ENCODE data around the gene SBF2.
"Not testable (repeated sequence)": the region's sequence is repeated elsewhere in the genome, so short reads cannot be mapped to it uniquely, and the experiment has no call there.

The SBF2 gene

DNA sequence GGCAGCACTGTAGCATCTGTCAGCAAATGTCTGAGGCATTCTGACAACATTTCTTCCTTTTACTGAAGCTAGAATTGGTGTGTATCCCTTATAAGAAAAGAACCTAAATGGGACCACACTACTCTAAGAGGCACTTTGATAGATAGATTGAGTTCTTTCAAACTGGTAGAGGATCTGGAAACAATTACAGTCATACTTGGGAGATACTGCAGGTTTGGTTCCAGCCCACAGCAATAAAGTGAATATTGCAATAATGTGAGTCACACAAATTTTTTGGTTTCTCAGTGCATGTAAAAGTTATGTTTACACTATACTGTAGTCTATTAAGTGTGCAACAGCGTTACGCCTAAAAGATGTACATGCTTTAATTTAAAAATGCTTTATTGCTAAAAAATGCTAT is 96.9 kb downstream of the SBF2 start:
- DNase-seq (ENCODE audit: low spot score), result no peak

DNA sequence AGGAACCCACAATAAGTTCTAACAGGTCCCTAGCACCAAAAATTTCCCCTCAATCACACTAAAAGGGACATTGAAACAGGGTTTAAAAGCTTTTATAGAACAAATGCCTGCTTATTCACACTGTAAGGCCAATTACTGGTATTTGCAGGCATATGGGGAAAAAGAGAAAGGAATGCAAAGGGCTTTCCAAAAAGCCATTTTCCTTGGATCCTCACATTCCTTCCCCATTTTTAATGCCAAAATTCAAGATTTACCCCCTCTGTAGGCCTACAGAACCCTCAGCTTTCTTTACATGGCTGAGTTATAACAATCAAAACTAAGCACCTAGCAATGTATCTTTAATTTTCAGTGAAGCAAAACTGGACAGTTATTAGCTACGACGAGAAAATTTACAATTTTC is 102.0 kb downstream of the SBF2 start:
- no peak for DNase-seq (ENCODE audit: low spot score)

DNA sequence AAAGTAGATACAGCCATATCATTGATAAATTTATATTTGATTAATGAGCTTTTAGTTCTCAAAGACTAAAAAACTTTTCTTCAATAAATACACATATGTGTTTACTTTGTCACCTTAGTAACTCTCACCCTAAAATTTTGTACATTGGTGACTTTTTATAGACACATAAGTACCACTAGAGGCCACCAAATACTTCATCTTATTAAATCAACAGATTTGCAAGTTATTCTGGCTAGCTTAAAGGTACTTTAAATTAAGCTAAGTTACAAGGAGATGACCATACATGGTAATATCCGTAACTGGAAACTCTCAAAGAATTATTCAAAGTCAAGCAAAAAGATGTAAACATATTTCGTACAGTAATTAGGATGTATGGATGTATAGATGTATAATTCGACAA is 112.2 kb downstream of the SBF2 start:
- DNase-seq (ENCODE audit: low spot score), result peak; percentile 2

DNA sequence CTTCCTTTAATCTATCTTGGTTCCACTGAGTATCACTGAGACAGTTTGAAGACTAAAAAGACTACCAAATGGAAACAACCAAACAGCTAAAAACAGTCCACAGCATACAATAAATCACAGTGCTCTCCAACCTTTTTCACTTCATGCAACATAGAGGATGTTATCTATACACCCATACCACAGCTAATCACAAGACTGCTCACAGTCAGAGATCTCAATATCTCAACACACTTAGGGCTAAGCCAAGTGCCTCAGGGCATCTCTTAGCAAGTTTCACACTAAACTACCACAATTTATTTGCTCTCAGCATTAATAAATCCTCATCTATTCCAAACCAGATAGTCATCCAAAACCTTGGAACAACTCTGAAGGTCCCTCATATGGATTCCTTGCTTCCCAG is 129.4 kb downstream of the SBF2 start:
- no peak for DNase-seq (ENCODE audit: low spot score)

DNA sequence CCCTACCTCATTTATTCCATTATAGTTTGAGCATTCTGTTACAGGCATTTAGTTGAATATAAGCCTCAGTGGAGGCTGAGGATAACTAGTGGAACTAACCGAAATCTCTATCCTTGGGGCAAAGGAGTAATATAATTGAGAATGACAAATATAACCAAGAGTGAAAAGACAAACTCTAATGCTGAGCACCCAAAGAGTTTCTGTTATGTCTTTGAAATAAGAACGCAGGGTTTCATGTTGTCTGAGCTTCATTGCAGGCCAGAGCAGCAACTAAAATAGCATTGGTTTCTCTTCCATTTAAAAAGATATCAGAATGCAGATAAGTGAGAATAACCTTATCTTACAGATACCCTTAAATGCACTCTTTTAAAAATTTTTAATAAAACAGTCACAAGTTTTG is 131.8 kb downstream of the SBF2 start:
- no peak for DNase-seq (ENCODE audit: low spot score)

DNA sequence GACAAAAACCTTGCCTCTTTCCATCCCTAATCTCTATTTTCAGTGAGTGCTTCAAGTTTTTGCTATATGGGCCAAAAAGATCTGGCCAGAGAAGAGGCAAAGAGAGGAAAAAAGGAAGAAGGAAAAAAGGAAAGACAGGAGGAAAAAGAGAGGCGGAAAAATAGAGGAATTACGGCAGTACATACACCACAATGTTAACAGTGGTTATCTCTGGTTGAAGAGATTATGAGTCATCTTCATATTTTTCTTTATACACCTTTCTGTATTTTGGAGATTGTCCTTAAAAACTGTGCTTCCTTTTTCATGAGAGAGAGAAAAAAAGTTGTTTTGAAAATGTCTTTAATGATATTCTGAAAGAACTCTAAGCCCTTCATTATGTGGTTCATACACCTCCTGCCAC is 133.7 kb downstream of the SBF2 start:
- DNase-seq (ENCODE audit: low spot score), result no peak

DNA sequence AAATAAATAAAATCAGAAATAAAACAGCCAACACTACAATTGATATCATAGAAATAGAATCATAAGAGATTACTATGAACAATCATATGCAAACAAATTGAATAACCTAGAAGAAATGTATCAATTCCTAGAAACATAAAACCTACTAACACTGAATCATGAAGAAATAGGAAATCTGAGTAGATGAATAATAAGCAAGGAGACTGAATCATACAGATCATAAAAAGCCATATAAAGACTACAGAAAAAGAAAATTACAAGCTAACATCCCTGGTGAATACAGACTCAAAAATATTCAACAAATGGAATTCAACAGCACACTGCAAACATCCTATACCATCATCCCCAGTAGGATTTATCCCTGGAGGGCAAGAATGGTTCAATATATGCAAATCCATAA is 135.6 kb downstream of the SBF2 start:
- DNase-seq (ENCODE audit: low spot score), result no peak

DNA sequence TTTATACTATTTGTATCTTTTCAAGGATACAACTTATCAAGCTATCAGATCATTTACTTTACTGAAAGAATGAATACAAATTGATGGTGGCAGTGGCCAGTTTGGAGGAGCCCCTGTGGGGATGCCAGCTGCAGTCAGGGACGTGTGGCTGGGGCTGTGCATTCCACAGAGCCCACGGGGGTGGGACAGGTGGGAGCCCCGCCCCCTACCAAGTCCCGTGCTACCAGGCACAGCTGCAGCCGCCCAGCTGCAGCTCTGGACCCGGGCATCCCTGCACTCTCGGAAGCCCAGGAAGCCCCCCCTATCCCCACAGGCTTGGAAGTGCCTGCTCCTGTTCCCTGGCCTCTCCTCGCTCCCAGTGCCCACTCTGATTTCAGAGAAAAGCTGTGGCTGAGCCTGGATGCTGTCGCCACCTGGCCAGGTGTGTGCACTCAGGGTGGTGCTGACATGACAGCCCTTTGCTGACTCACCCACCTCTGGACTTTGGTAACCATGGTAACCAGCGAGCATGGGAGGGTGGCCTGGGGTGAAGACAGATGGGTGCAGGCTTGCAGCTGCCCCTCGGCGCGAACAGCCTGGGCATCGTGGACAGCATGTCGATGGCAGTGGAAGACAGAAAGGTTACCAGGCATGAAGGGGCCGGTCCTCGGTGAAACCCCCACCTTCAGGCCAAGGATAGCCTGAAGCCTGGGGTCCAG is 138.1 kb downstream of the SBF2 start:
- DNase-seq (ENCODE audit: low spot score), result no peak

DNA sequence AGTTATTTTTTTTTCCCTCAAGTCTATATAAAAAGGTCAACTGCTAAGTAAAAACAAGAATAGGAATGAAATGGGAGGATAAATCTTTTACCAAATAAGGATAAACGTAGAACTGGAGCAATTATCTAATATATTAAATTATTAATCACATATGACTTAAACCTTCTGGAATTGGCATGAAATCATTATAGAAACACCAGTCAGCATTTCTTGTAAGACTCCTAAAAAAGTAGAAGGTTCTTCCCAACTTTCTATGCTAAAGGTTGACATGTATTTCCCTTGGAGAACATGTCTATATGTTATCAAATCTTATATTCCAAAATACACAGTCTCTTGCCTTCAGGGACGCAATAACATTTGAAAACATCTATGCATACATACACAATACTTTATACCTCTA is 143.2 kb downstream of the SBF2 start:
- no peak for DNase-seq (ENCODE audit: low spot score)

DNA sequence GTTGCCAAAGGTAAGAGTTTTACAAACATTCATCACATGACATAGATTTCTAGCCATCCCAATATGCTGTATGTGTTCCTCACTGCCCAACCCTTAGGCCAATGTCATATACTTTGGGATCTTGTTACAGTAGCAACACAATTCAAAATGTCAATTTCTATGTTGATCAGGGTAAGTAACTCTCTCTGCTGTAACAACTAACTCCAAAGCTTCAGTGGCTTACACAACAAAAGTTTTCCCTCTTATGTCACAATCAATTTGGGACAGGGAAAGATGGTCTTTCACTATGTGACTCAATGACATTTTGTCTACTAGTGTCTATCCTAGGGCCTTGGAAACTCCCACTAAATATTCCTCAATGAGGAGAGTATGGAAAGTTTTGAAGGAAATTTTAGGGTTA is 144.5 kb downstream of the SBF2 start:
- DNase-seq (ENCODE audit: low spot score), result no peak

DNA sequence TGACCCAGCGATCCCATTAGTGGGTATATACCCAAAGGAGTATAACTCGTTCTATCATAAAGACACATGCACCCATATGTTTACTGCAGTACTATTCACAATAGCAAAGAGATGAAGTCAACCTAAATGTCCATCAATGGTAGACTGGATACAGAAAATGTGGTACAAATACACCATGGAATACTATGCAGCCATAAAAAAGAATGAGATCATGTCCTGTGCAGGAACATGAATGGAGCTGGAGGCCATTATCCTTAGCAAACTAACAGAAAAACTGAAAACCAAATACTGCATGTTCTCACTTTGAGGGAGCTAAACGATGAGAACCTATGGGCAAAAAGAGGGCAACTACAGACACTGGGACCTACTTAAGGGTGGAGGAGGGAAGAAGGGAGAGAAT is 146.8 kb downstream of the SBF2 start:
- DNase-seq (ENCODE audit: low spot score), result no peak

DNA sequence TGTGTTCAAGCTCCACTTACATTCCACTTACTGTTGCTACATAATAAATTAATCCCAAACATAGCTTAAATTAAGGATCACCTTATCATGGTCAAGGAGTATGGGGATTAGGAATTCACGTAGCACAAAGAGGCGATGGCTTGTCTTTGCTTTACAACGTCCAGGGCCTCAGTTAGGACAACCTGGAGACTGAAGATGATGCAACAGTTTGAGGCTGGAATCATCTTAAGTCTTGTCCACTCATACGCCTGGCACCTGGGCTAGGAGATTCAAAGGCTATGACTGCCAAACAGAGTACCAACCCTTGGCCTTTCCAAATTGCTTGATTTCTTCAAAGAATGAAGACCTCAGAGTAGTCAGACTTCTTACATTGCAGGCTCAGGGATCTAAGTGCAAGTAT is 149.1 kb downstream of the SBF2 start:
- DNase-seq (ENCODE audit: low spot score), result no peak

DNA sequence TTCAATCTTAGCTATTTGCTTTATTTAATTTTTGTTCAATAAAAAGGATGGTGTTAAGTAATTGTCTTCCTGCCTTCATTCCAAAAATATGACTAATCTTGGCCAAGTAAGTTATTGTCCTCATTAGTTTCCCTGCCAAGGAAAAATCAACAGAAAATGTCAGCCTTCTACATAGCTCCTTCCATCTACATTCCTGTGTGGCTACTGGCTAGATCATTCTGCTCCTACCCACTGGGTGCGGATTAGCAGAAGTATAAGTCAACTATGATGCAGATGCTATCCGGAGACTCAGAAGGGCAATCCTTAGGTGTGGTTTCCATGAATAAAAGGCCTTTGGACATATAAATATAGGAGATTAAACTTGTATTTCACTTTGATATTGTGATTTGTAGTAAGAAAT is 154.4 kb downstream of the SBF2 start:
- DNase-seq (ENCODE audit: low spot score), result no peak

DNA sequence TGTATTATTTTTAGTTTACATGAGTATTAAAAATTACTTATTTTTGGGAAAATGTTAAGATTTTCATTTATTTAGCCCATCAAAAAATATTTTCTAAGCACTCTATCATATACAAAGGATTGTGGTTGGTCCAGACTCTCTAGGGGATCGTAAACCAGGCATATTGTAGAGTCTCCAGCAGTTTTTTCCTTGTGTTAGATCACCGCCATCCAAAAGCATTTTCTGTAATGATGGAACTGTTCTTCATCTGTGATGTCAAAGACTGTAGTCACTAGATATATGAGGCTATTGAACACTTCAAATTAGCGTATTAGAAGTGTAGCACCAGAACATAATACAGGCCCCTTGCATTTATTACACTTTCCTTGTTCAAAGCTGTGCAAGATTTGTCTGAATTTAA is 154.9 kb downstream of the SBF2 start:
- DNase-seq (ENCODE audit: low spot score), result no peak

DNA sequence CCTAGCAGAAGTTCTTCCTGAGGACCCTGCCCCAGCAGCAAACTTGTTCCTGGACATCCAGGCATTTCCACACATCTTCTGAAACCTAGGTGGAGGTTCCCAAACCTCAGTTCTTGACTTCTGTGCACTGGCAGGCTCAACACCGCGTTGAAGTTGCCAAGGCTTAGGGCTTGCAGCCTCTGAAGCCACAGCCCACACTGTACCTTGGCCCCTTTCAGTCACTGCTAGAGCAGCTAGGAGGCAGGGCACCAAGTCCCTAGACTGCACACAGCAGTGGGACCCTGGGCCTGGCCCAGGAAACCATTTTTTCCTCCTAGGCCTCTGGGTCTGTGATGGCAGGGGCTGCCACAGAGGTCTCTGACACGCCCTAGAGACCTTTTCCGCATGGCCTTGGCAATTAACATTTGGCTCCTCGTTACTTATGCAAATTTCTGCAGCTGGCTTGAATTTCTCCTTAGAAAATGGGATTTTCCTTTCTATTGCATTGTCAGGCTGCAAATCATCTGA is 159.0 kb downstream of the SBF2 start:
- no peak for DNase-seq (ENCODE audit: low spot score)

DNA sequence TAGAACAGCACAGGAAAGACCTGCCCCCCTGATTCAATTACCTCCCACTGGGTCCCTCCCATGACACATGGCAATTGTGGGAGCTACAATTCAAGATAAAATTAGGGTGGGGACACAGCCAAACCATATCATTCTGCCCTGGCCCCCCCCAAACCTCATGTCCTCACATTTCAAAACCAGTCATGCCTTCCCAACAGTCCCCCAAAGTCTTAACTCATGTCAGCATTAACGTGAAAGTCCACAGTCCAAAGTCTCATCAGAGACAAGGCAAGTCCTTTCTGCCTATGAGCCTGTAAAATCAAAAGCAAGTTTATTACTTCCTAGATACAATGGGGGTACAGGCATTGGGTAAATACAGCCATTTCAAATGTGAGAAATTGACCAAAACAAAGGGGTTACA is 159.8 kb downstream of the SBF2 start:
- not testable (repeated sequence) for DNase-seq (ENCODE audit: low spot score)

DNA sequence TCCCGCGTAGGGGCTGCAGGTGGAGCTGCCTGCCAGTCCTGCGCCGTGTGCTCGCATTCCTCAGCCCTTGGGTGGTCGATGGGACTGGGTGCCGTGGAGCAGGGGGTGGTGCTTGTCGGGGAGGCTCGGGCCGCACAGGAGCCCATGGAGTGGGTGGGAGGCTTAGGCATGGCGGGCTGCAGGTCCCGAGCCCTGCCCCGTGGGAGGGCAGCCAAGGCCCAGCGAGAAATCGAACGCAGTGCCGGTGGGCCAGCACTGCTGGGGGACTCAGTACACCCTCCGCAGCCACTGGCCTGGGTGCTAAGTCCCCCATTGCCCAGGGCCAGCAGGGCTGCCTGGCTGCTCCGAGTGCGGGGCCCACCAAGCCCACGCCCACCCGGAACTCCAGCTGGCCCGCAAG is 160.8 kb downstream of the SBF2 start:
- DNase-seq (ENCODE audit: low spot score), result not testable (repeated sequence)

DNA sequence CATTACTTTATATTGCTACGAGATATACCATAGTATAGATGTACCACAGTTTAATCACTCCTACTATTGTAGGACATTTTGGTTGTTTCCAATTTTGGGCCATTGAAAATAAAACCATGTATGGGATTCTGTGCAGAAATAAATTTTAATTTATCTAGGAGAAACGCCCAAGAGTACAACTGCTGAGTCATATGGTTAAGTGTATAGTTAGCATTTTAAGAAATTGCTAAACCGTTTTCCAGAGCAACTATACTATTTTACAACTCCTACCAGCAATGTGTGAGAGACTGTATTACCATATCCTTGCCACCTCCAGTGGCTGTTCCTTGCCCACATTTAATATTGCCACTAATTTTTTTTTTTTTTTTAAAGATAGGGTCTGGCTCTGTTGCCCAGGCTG is 163.1 kb downstream of the SBF2 start:
- no peak for DNase-seq (ENCODE audit: low spot score)

DNA sequence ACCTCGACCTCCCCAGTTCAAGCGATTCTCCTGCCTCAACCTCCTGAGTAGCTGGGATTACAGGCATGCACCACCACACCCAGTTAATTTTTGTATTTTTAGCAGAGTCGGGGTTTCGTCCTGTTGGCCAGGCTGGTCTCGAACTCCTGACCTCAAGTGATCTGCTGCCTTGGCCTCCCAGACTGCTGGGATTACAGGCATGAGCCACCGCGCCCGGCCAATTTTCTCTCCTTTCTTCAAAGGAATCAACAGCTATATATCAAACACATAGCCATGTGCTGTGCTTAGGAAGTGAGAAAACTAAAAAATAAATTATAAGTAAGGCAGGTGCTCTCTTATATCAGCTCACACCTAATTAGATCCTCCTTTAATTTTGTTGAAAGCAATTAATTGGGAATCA is 164.8 kb downstream of the SBF2 start:
- DNase-seq (ENCODE audit: low spot score), result not testable (repeated sequence)

DNA sequence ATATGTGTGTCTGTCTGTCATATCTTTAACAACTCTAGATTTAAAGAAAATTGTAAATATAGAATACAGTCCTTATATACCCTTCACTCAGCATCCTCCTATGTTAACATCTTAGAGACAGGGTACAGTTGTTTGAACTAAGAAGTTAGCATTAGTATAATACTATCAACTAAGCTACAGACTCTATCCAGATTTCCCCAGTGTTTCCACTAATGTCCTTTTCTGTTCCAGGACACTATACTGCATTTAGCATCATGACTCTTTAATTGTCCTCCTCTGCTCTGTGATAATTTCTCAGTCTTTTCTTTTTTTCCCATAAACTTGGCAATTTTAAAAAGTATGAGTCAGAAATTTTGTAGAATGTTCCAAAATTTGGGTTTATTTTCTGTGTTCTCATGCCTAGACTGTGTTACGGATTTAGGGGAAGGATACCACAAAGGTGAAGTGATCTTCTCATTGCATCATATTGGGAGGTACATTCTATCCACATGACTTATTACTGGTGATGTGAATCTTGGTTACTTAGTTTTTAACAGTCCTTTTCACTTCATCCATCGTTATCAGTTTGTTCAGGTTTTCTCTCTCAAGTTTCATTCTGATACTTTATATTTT is 168.4 kb downstream of the SBF2 start:
- no peak for DNase-seq (ENCODE audit: low spot score)

DNA sequence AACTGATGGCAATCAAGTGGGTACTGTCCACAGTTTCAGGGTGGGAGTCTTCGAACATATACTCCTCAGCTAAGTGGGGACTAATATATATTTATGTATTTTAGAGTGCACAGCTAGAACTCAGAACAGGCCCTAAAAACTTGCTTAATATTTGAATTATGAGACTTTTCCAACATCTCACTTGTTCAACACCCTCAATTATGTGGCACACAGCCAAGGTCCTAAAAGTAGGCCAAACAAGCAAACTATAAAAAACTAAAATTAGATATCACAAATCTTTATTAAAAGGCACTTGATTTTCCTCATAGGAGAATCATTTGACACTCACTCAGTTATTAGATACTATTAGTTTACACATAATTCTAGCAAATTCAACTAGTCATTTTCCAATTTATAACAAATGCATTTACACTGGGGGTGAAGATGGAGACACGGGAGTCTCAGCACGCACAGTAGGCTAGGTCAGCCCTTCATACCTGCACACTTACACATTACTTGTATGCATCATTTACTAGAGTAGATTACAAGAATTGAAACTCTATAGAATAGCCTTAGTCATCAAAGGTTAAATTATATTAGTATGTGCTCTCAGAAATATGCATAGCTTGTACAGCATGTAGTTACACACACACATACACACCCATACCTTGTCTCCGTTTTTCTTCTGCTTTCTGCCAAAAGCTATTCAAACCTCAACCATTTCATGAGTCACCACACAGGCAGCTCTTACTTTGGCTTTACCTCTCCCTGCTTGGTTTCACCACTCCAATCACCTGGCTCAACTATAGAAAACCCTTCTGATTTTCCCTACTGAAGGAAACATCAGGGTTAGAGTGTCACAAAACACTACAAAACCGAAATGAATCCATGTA is 171.5 kb downstream of the SBF2 start:
- no peak for DNase-seq (ENCODE audit: low spot score)

DNA sequence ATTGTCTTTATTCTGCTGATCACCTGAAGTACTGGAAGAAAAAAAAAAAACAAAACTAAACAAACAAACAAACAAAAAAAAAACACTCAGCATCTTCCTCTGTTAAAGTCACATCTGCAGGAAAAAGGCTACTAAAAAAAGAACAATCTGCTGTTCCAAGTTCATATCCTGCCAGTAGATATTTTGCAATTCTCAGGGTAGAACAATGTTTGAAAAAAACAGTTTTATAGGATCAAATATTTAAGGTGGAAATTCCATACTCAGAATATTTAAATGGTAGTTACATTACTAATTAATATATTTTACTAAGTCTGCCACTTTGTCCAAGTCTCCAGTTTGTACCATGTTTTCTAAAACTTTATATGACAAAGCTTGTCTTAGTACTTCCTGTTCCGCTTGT is 175.2 kb downstream of the SBF2 start:
- no peak for DNase-seq (ENCODE audit: low spot score)

DNA sequence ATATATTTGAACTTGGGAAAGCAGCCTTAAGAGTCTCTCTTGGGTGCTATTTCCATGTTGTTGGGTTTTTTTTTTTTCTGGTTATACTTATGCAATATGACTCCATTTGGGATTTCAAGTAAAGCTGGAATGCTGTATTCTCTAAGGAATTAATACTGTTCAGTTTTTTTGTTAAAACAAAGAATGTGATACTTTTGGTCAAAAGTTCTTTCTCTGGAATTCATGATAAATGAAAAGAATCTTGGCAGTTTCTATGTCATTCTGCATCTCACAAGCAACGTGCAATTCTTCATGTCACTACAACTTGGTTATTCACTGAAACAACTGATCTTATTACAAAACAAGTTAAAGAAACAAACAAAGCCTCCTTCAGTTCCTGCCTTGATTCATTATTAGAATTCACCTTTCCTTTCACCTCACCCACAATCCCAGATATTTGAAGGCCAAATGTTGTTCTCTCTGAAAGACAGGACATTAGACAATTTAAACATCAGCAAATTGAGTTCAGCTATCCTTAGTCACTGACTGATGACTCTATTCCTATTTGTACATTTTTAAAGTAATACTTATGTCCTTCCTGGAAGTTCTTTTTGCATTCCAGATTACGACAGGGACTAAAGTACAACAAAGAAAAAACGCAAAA is 176.2 kb downstream of the SBF2 start:
- no peak for DNase-seq (ENCODE audit: low spot score)
